Tibial nerve (tissue), 4 donors: ENCODE measurements around the gene PNLIPRP3. TPM values are rescaled to one million over a fixed set of nuclear protein-coding genes. Genes with fewer than 3 reads are reported as not detected.

ENCODE experiments used
- DNase-seq, 2 donors: peaks; one replicate each; pipeline ENCODE4 v3.0.0-alpha.2; 2019; ENCODE audit warnings: low spot score in 2 of 2
- H3K27ac ChIP-seq, 4 donors: fragments of 200-600 bp; sonication (generic) in 3 of 4; one replicate each; pipeline ENCODE4 v1.5.1; 2017 to 2019; ENCODE audit warnings: mild to moderate bottlenecking in 1 of 4
- H3K27me3 ChIP-seq, 2 donors: fragments of 200-600 bp; sonication (generic) in 1 of 2; one replicate each; pipeline versions ENCODE4 v1.5.1 to v1.6.0; 2017 to 2019
- H3K36me3 ChIP-seq, 3 donors: fragments of 200-600 bp; sonication (generic); one replicate each; pipeline ENCODE4 v1.5.1; 2018 to 2019
- H3K4me1 ChIP-seq, 4 donors: fragments of 200-600 bp; sonication (generic) in 3 of 4; one replicate each; pipeline ENCODE4 v1.5.1; 2017 to 2019
- H3K4me3 ChIP-seq, 4 donors: fragments of 200-600 bp; sonication (generic) in 3 of 4; one replicate each; pipeline ENCODE4 v1.5.1; 2017 to 2019; ENCODE audit warnings: mild to moderate bottlenecking in 1 of 4, moderate library complexity in 1 of 4
- H3K9me3 ChIP-seq, 4 donors: fragments of 200-600 bp; sonication (generic) in 3 of 4; one replicate each; pipeline ENCODE4 v1.5.1; 2017 to 2019
- CTCF ChIP-seq, 5 experiments: fragments of 200-600 bp in 3 of 5; fragments of 450-650 bp in 2 of 5; sonication (generic) in 3 of 5; IDR thresholded peaks; one replicate each; pipeline ENCODE4 v1.5.1; 2016 to 2019; ENCODE audit warnings: antibody characterized with exemption in 5 of 5, mild to moderate bottlenecking in 3 of 5, moderate library complexity in 2 of 5
- EP300 ChIP-seq, 2 donors: sonication (generic); formaldehyde crosslinking; IDR thresholded peaks; one replicate each; pipeline ENCODE4 v1.6.1; 2017; ENCODE audit warnings: antibody characterized with exemption in 2 of 2, mild to moderate bottlenecking in 1 of 2
- POLR2A ChIP-seq, 2 donors: fragments of 450-650 bp; IDR thresholded peaks; one replicate each; pipeline ENCODE4 v1.6.1; 2017; ENCODE audit warnings: antibody characterized with exemption in 2 of 2, mild to moderate bottlenecking in 2 of 2, moderate library complexity in 2 of 2
- WGBS, 2 donors: methylation state at CpG; one replicate each; pipeline ENCODE4 v1.1.5; 2018; 5-methylcytosine and 5-hydroxymethylcytosine counted together
- total RNA-seq, 4 donors: library from RNA; depleted of rRNA; stranded (reverse); fragments of >200 nt; gene quantifications; one replicate each; pipeline ENCODE4 v1.1.0, GENCODE V29; 2016

The PNLIPRP3 gene
- total RNA-seq, 4 donors from 2014 or later: not detected

DNA sequence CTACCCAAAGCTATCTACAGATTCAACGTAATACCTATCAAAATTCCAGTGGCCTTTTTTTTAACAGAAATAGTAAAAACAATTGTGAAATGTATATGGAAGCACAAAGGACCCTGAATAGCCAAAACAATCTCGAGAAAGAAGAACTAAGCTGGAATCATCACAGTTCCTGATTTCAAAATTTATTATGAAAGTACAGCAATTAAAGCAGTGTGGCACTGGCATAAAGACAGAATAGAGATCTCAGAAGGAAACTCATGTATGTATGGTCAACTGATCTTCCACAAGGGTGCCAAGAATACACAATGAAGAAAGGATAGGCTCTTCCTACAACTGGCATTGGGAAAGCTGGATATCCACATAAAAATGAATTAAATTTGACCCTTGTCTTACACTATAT, 23.2 kb downstream of the PNLIPRP3 start:
- Histone ChIP-seq H3K36me3 (no peaks in the 10 kb centered on the region), H3K27ac (no peak overlapping the region), H3K9me3 (peaks cover 0 to 20% (median 0%) of the 10 kb centered on the region in 4 donors), H3K4me1 (no peaks in the 10 kb centered on the region), H3K4me3 (no peak overlapping the region), H3K27me3 (no peaks in the 10 kb centered on the region)
- DNase-seq: no peak
- WGBS, 2 donors: 73 to 75% methylated on average over 2 of the region's 2 CpGs
- TF ChIP-seq EP300 (IDR thresholded peaks at IDR 0.05): no peak
- no peak for TF ChIP-seq POLR2A (IDR thresholded peaks at IDR 0.05)

GRCh38 chr10:116451711-116452337, 24.2 kb downstream of the PNLIPRP3 start:
- Histone ChIP-seq H3K4me3 (no peak overlapping the region), H3K36me3 (no peaks in the 10 kb centered on the region), H3K9me3 (peaks cover 0 to 20% (median 0%) of the 10 kb centered on the region in 4 donors), H3K27me3 (no peaks in the 10 kb centered on the region), H3K4me1 (no peaks in the 10 kb centered on the region), H3K27ac (no peak overlapping the region)
- WGBS, 2 donors: 0% methylated on average over 1 of the region's 1 CpG
- DNase-seq: no peak
- TF ChIP-seq CTCF (IDR thresholded peaks at IDR 0.05) (no peak), EP300 (IDR thresholded peaks at IDR 0.05) (no peak), POLR2A (IDR thresholded peaks at IDR 0.05) (no peak)

GRCh38 chr10:116452338-116452720, 24.7 kb downstream of the PNLIPRP3 start:
- H3K4me1 ChIP-seq: no peaks in the 10 kb centered on the region
- H3K9me3 ChIP-seq: peaks cover 0 to 20% (median 0%) of the 10 kb centered on the region in 4 donors
- no peak for TF ChIP-seq CTCF (IDR thresholded peaks at IDR 0.05)
- no peak for TF ChIP-seq POLR2A (IDR thresholded peaks at IDR 0.05)
- TF ChIP-seq EP300 (IDR thresholded peaks at IDR 0.05): no peak
- H3K4me3 ChIP-seq: no peak overlapping the region
- no peaks in the 10 kb centered on the region for H3K27me3 ChIP-seq
- no peaks in the 10 kb centered on the region for H3K36me3 ChIP-seq
- no peak for DNase-seq
- H3K27ac ChIP-seq: no peak overlapping the region

- no peak overlapping the region for H3K4me3 ChIP-seq
- TF ChIP-seq POLR2A (IDR thresholded peaks at IDR 0.05): no peak
- TF ChIP-seq EP300 (IDR thresholded peaks at IDR 0.05): no peak
- no peak overlapping the region for H3K27ac ChIP-seq
- H3K36me3 ChIP-seq: no peaks in the 10 kb centered on the region
- DNase-seq: no peak
- no peaks in the 10 kb centered on the region for H3K4me1 ChIP-seq
- H3K27me3 ChIP-seq: no peaks in the 10 kb centered on the region
- peaks cover 0 to 9% (median 0%) of the 10 kb centered on the region in 4 donors for H3K9me3 ChIP-seq
These were observed 29.8 kb downstream of the PNLIPRP3 start for GRCh38 chr10:116457488-116457887.

GRCh38 chr10:116460219-116460618, 32.6 kb downstream of the PNLIPRP3 start:
- H3K4me1 ChIP-seq: no peaks in the 10 kb centered on the region
- H3K4me3 ChIP-seq: no peak overlapping the region
- H3K36me3 ChIP-seq: no peaks in the 10 kb centered on the region
- no peak overlapping the region for H3K27ac ChIP-seq
- no peaks in the 10 kb centered on the region for H3K27me3 ChIP-seq
- no peak for DNase-seq
- TF ChIP-seq CTCF (IDR thresholded peaks at IDR 0.05) (no peak), EP300 (IDR thresholded peaks at IDR 0.05) (no peak), POLR2A (IDR thresholded peaks at IDR 0.05) (no peak)
- 89 to 93% methylated on average over 3 of the region's 3 CpGs for WGBS, 2 donors
- H3K9me3 ChIP-seq: no peaks in the 10 kb centered on the region

GRCh38 chr10:116461680-116462079, 34.0 kb downstream of the PNLIPRP3 start:
- Histone ChIP-seq H3K36me3 (no peaks in the 10 kb centered on the region), H3K27me3 (no peaks in the 10 kb centered on the region), H3K4me1 (no peaks in the 10 kb centered on the region), H3K4me3 (no peak overlapping the region), H3K9me3 (no peaks in the 10 kb centered on the region), H3K27ac (no peak overlapping the region)
- WGBS, 2 donors: 57% methylated on average over 1 of the region's 1 CpG
- DNase-seq: no peak
- TF ChIP-seq CTCF (IDR thresholded peaks at IDR 0.05) (no peak), EP300 (IDR thresholded peaks at IDR 0.05) (no peak), POLR2A (IDR thresholded peaks at IDR 0.05) (no peak)
